HepG2 (cell line): ENCODE data around the gene RBM14. TPM values are rescaled to one million over a fixed set of nuclear protein-coding genes. Genes with fewer than 3 reads are reported as not detected.
A peak's percentile ranks its signal among the peaks of the same experiment; 100 is the strongest.

Source experiments
- AGO1 ChIP-seq: fragments of 200-400 bp; formaldehyde crosslinking; IDR thresholded peaks from 2 replicates; pipeline ENCODE4 v1.6.1; 2017; ENCODE audit warnings: mild to moderate bottlenecking, low read depth, low read length, moderate library complexity; ENCODE audit not compliant: poor library complexity, severe bottlenecking
- ARID2 ChIP-seq: sonication (generic); formaldehyde crosslinking; IDR thresholded peaks from 2 replicates; pipeline ENCODE4 v1.8.1; 2022; ENCODE audit warnings: mild to moderate bottlenecking, missing genetic modification reagents, borderline replicate concordance
- GPBP1L1 ChIP-seq: sonication (generic); formaldehyde crosslinking; IDR thresholded peaks from 2 replicates; pipeline ENCODE4 v1.5.0; 2020; ENCODE audit warnings: mild to moderate bottlenecking, missing genetic modification reagents
- HNRNPLL ChIP-seq: fragments of 200-400 bp; formaldehyde crosslinking; IDR thresholded peaks from 2 replicates; pipeline ENCODE4 v1.6.1; 2017; ENCODE audit warnings: mild to moderate bottlenecking, low read depth, low read length; ENCODE audit not compliant: poor library complexity, severe bottlenecking
- IRX3 ChIP-seq: sonication (generic); formaldehyde crosslinking; IDR thresholded peaks from 2 replicates; pipeline ENCODE4 v1.8.1; 2023; ENCODE audit warnings: mild to moderate bottlenecking, low read depth, missing genetic modification reagents, borderline replicate concordance
- MAX ChIP-seq: IDR thresholded peaks from 2 replicates; pipeline ENCODE4 v1.6.1; 2012; ENCODE audit warnings: inconsistent platforms
- MLLT10 ChIP-seq: sonication (generic); formaldehyde crosslinking; IDR thresholded peaks from 2 replicates; pipeline ENCODE4 v1.4.0; 2020; ENCODE audit warnings: missing genetic modification reagents
- NFE2 ChIP-seq: sonication (generic); formaldehyde crosslinking; IDR thresholded peaks from 2 replicates; pipeline ENCODE4 v1.4.0; 2020; ENCODE audit warnings: missing genetic modification reagents
- POLR2AphosphoS5 ChIP-seq: IDR thresholded peaks from 2 replicates; pipeline ENCODE4 v1.6.1; 2012; ENCODE audit warnings: low read depth, low read length
- SP140L ChIP-seq: sonication (generic); formaldehyde crosslinking; IDR thresholded peaks from 2 replicates; pipeline ENCODE4 v1.4.0; 2020; ENCODE audit warnings: missing genetic modification reagents, borderline replicate concordance
- THYN1 ChIP-seq: sonication (generic); formaldehyde crosslinking; IDR thresholded peaks from 2 replicates; pipeline ENCODE4 v1.8.1; 2023; ENCODE audit warnings: low read depth, mild to moderate bottlenecking, moderate library complexity, missing genetic modification reagents, borderline replicate concordance
- ZBTB8A ChIP-seq: sonication (generic); formaldehyde crosslinking; IDR thresholded peaks from 2 replicates; pipeline ENCODE4 v1.4.0; 2020; ENCODE audit warnings: mild to moderate bottlenecking, low read depth, missing genetic modification reagents, borderline replicate concordance
- ZC3H13 ChIP-seq: sonication (generic); formaldehyde crosslinking; IDR thresholded peaks from 2 replicates; pipeline ENCODE4 v1.8.1; 2023; ENCODE audit warnings: mild to moderate bottlenecking, missing genetic modification reagents, moderate library complexity
- ZMYM2 ChIP-seq: sonication (generic); formaldehyde crosslinking; IDR thresholded peaks from 2 replicates; pipeline ENCODE4 v1.8.0; 2022; ENCODE audit warnings: mild to moderate bottlenecking, missing genetic modification reagents
- ZNF574 ChIP-seq: sonication (generic); formaldehyde crosslinking; IDR thresholded peaks from 2 replicates; pipeline ENCODE4 v1.4.0; 2020; ENCODE audit warnings: missing genetic modification reagents
- ZNF605 ChIP-seq: sonication (generic); formaldehyde crosslinking; IDR thresholded peaks from 2 replicates; pipeline ENCODE4 v1.8.0; 2022; ENCODE audit warnings: mild to moderate bottlenecking, missing genetic modification reagents
- ZNF713 ChIP-seq: sonication (generic); formaldehyde crosslinking; IDR thresholded peaks from 2 replicates; pipeline ENCODE4 v1.4.0; 2020; ENCODE audit warnings: mild to moderate bottlenecking, missing genetic modification reagents
- ZNF746 ChIP-seq: sonication (generic); formaldehyde crosslinking; IDR thresholded peaks from 2 replicates; pipeline ENCODE4 v1.8.0; 2022; ENCODE audit warnings: mild to moderate bottlenecking, missing genetic modification reagents
- polyA plus RNA-seq, 8 experiments: library from polyadenylated mRNA; depleted of rRNA in 3 of 8; stranded (reverse) in 7 of 8; unstranded in 1 of 8; fragments of >200 nt; fragmentation: Illumina TruSeq in 4 of 8; extraction: Trizol in 4 of 8; gene quantifications; 2 replicates each; pipeline versions ENCODE4 v1.2.1 to v1.2.3, GENCODE V29; 2011 to 2016; ENCODE audit warnings: low read depth in 4 of 8, missing spikeins in 1 of 8, mixed read lengths in 1 of 8; ENCODE audit not compliant: insufficient read depth in 1 of 8
- total RNA-seq, 5 experiments: library from RNA; depleted of rRNA; stranded (reverse); fragments of >200 nt; fragmentation: Illumina TruSeq; extraction: Trizol; gene quantifications; 2 replicates each; pipeline ENCODE4 v1.2.3, GENCODE V29; 2016; ENCODE audit warnings: low read depth in 1 of 5

The RBM14 gene
- total and polyA plus RNA-seq, 2 of the 13 experiments (the other 11 are each of a cell fraction or from before 2014, with no cell fraction given), result 12.7 to 44.1 TPM

GRCh38 chr11:66639066-66639813, 22.8 kb downstream of the RBM14 start (continued):
- TF ChIP-seq SP140L (CRISPR knock-in tag), result no peak
- TF ChIP-seq IRX3, result no peak
- no peak for TF ChIP-seq HNRNPLL
- TF ChIP-seq THYN1, result no peak
- TF ChIP-seq POLR2AphosphoS5, result no peak
- no peak for TF ChIP-seq ZMYM2
- TF ChIP-seq ZNF605 (CRISPR knock-in tag), result 0 out of 2 replicates have a peak, but pooled peaks have one; percentile 14
- no peak for TF ChIP-seq ZNF574
- TF ChIP-seq GPBP1L1 (CRISPR knock-in tag), result no peak
- TF ChIP-seq ZNF746 (CRISPR knock-in tag), result no peak
- no peak for TF ChIP-seq ZBTB8A (CRISPR knock-in tag)
- TF ChIP-seq ZC3H13 (CRISPR knock-in tag), result no peak
- no peak for TF ChIP-seq MAX
- TF ChIP-seq AGO1, result no peak
- no peak for TF ChIP-seq ZNF713
- TF ChIP-seq MLLT10 (CRISPR knock-in tag), result no peak
- TF ChIP-seq ARID2 (CRISPR knock-in tag), result no peak
- no peak for TF ChIP-seq NFE2 (CRISPR knock-in tag)
